Activated CD4-positive, alpha-beta T cell treated with anti-CD3 and anti-CD28 coated beads, Interleukin-2, amount 10 ng/mL, durations not matched to agents 7 days and 5 days (primary cell): ENCODE data around the gene MMUT. TPM values are rescaled to one million over a fixed set of nuclear protein-coding genes. Genes with fewer than 3 reads are reported as not detected.

Experiments used
- CTCF ChIA-PET: fragments of 350-600 bp; sonication (Branson Sonifier 250); formaldehyde crosslinking; loops from one replicate; lab custom pipeline; 2021; ENCODE audit warnings: antibody characterized with exemption; lab: Charles Lee
- POLR2A ChIA-PET: fragments of 350-600 bp; sonication (Branson Sonifier 250); formaldehyde crosslinking; loops from one replicate; lab custom pipeline; 2021; ENCODE audit warnings: antibody characterized with exemption; lab: Charles Lee
- DNase-seq: peaks from one replicate; pipeline ENCODE4 v3.0.0-alpha.2; 2020
- H3K27ac Mint-ChIP-seq: one replicate; pipeline ENCODE4 v1.8.0; 2021; ENCODE audit warnings: mild to moderate bottlenecking, moderate library complexity, mixed read lengths
- H3K27me3 Mint-ChIP-seq: one replicate; pipeline ENCODE4 v1.8.0; 2021; ENCODE audit warnings: mixed read lengths
- H3K36me3 Mint-ChIP-seq: one replicate; pipeline ENCODE4 v1.8.0; 2021; ENCODE audit warnings: low read depth, mixed read lengths
- H3K4me1 Mint-ChIP-seq: one replicate; pipeline ENCODE4 v1.8.0; 2021; ENCODE audit warnings: mixed read lengths
- H3K4me3 Mint-ChIP-seq: one replicate; pipeline ENCODE4 v1.8.0; 2021; ENCODE audit warnings: mild to moderate bottlenecking, moderate library complexity, mixed read lengths
- H3K9me3 Mint-ChIP-seq: one replicate; pipeline ENCODE4 v1.8.0; 2021; ENCODE audit warnings: mixed read lengths
- total RNA-seq, 2 experiments: library from RNA; stranded (reverse); gene quantifications; one replicate each; pipeline ENCODE4 v1.2.3, GENCODE V29; 2021

Gene MMUT
- total RNA-seq, 2 experiments from 2014 or later, result 17.6 to 18.5 TPM

DNA sequence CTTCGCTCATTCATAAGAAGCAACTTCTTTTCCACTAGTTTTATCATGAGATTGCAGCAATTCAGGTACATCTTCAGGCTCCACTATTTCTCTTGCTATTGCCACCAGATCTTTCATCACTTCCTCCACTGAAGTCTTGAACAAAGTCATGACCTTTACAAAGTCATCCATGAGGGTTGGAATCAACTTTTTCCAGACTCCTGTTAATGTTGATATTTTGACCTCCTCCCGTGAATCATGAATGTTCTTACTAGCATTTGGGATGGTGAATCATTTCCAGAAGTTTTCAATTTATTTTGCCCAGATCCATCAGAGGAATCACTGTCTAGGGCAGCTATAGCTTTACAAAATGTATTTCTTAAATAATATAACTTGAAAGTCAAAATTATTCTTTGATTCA, 1.6 kb upstream of the MMUT start:
- Mint-ChIP-seq H3K9me3 (no peaks in the 10 kb centered on the region), H3K36me3 (peaks cover 3% of the 10 kb centered on the region), H3K4me3 (peak overlapping the region; percentile 94), H3K4me1 (peaks cover 54% of the 10 kb centered on the region), H3K27me3 (no peaks in the 10 kb centered on the region), H3K27ac (peak overlapping the region; percentile 98)
- ChIA-PET CTCF (no interaction called here), POLR2A (no interaction called here)
- no peak for DNase-seq

DNA sequence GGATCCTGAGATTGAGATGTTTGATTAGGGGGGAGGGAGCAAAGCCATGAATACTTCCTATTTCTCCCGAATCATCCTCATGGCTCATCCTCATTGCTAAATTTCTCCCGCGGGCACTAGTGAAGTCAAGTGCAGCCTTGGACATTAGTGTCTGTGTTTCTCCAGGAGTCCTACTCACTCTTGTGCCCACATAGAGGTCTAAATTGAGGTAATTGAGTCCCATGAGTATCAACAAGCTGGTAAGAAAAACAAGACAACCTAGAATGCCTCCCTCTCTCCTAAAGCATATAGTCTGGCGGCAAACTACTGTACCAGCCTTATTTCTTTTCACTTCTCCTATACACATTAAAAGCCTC, 537 bp upstream of the MMUT start:
- ChIA-PET CTCF (no interaction called here), POLR2A (no interaction called here)
- DNase-seq, result no peak
- Mint-ChIP-seq H3K36me3 (peaks cover 8% of the 10 kb centered on the region), H3K9me3 (no peaks in the 10 kb centered on the region), H3K27ac (peak overlapping the region; percentile 98), H3K4me1 (peaks cover 56% of the 10 kb centered on the region), H3K4me3 (peak overlapping the region; percentile 94), H3K27me3 (no peaks in the 10 kb centered on the region)

- Mint-ChIP-seq H3K4me1 (peaks cover 55% of the 10 kb centered on the region), H3K9me3 (no peaks in the 10 kb centered on the region), H3K27me3 (no peaks in the 10 kb centered on the region), H3K4me3 (peak overlapping the region; percentile 94), H3K27ac (peak overlapping the region; percentile 98), H3K36me3 (peaks cover 9% of the 10 kb centered on the region)
- no peak for DNase-seq
- ChIA-PET POLR2A (no interaction called here), CTCF (no interaction called here)
These were observed 490 bp downstream of the MMUT start for GRCh38 chr6:49462599-49462926.

GRCh38 chr6:49462071-49462470, 982 bp downstream of the MMUT start:
- CTCF ChIA-PET, result no interaction called here
- Mint-ChIP-seq H3K36me3 (peaks cover 13% of the 10 kb centered on the region), H3K4me1 (peaks cover 57% of the 10 kb centered on the region), H3K4me3 (peak overlapping the region; percentile 94), H3K27ac (peak overlapping the region; percentile 98), H3K27me3 (no peaks in the 10 kb centered on the region), H3K9me3 (no peaks in the 10 kb centered on the region)
- POLR2A ChIA-PET, result no interaction called here
- DNase-seq, result no peak

GRCh38 chr6:49457771-49458170, 5.3 kb downstream of the MMUT start:
- ChIA-PET CTCF (no interaction called here), POLR2A (no interaction called here)
- H3K36me3 Mint-ChIP-seq, result peaks cover 26% of the 10 kb centered on the region
- H3K4me3 Mint-ChIP-seq, result no peak overlapping the region
- H3K9me3 Mint-ChIP-seq, result no peaks in the 10 kb centered on the region
- H3K4me1 Mint-ChIP-seq, result peaks cover 42% of the 10 kb centered on the region
- no peaks in the 10 kb centered on the region for H3K27me3 Mint-ChIP-seq
- no peak for DNase-seq
- H3K27ac Mint-ChIP-seq, result no peak overlapping the region

GRCh38 chr6:49454787-49455709, 8.0 kb downstream of the MMUT start:
- Mint-ChIP-seq H3K27me3 (no peaks in the 10 kb centered on the region), H3K36me3 (peaks cover 31% of the 10 kb centered on the region), H3K27ac (peak overlapping the region; percentile 83), H3K4me3 (peak overlapping the region; percentile 45), H3K9me3 (no peaks in the 10 kb centered on the region), H3K4me1 (peaks cover 23% of the 10 kb centered on the region)
- no peak for DNase-seq
- ChIA-PET POLR2A (no interaction called here), CTCF (interaction anchor here (0.6 kb wide), 1 partner anchor 1616 kb away, joined by 3 read pairs; no protein-coding TSS in a partner anchor)

DNA sequence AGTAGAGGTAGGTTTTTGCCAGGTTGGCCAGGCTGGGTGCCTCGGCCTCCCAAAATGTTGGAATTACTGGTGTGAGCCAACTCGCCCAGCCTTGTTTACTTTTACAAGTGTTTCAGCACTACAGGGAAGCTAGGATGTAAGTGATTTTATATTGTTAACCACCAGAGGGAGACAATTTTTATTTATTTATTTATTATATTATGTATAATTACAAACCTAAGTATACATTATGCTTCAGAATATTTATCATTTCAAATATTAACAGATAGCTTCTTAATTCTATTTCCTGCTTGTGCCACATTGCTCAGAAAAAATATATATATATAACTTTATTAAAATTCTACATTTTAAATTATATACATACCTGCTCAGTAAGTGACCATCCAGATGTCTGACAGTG, 9.8 kb downstream of the MMUT start:
- Mint-ChIP-seq H3K27me3 (no peaks in the 10 kb centered on the region), H3K27ac (no peak overlapping the region), H3K4me1 (peaks cover 16% of the 10 kb centered on the region), H3K4me3 (no peak overlapping the region), H3K36me3 (peaks cover 27% of the 10 kb centered on the region), H3K9me3 (no peaks in the 10 kb centered on the region)
- no peak for DNase-seq
- POLR2A ChIA-PET, result no interaction called here
- CTCF ChIA-PET, result no interaction called here

DNA sequence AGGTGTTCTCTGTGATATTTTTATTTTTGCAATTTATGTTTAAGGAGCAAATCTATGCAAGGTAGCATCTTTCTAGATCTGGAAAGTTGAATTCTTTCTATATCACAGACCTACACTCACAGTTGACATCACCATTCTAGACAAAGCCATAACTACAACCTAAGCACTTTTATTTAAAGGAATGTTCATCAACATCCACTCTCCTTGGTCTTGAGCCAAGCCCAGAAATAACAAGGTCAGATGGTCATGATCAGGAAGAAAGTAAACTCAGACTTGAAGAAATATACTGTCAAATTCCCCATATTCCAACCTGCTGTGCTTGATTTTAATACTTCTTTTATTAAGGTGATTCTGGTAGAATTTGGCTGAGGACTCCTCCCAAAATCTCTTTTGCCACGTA, 32.2 kb downstream of the MMUT start:
- Mint-ChIP-seq H3K4me3 (no peak overlapping the region), H3K27ac (no peak overlapping the region), H3K4me1 (no peaks in the 10 kb centered on the region), H3K9me3 (no peaks in the 10 kb centered on the region), H3K27me3 (no peaks in the 10 kb centered on the region), H3K36me3 (peaks cover 29% of the 10 kb centered on the region)
- ChIA-PET POLR2A (no interaction called here), CTCF (no interaction called here)
- no peak for DNase-seq

- H3K27me3 Mint-ChIP-seq, result no peaks in the 10 kb centered on the region
- H3K4me1 Mint-ChIP-seq, result no peaks in the 10 kb centered on the region
- DNase-seq, result no peak
- no peak overlapping the region for H3K27ac Mint-ChIP-seq
- ChIA-PET POLR2A (no interaction called here), CTCF (no interaction called here)
- H3K36me3 Mint-ChIP-seq, result peaks cover 22% of the 10 kb centered on the region
- H3K4me3 Mint-ChIP-seq, result no peak overlapping the region
- no peaks in the 10 kb centered on the region for H3K9me3 Mint-ChIP-seq
These were observed 32.9 kb downstream of the MMUT start for GRCh38 chr6:49430187-49430586.

DNA sequence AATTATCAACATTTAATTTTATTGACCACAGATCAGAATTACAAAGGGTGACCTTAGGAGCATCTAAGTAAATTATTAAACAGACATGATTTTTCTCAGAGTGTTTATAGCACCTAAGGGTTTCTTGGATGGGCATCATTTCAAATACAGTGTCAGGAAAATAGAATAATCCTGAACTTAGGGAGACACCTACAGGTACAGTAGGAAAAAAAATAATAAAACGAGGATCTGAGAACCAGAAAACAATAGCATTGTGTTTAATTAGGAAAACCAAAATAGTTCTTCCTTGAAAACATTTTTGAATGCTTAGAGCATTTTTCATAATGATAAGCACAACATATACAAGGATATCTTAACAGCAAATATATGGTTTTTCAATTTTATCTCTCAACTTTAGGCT, 39.2 kb downstream of the MMUT start:
- Mint-ChIP-seq H3K36me3 (no peaks in the 10 kb centered on the region), H3K9me3 (no peaks in the 10 kb centered on the region), H3K4me1 (no peaks in the 10 kb centered on the region), H3K4me3 (no peak overlapping the region), H3K27me3 (peaks cover 2% of the 10 kb centered on the region), H3K27ac (no peak overlapping the region)
- POLR2A ChIA-PET, result no interaction called here
- CTCF ChIA-PET, result no interaction called here
- no peak for DNase-seq

- POLR2A ChIA-PET, result no interaction called here
- H3K27me3 Mint-ChIP-seq, result peaks cover 16% of the 10 kb centered on the region
These were observed 46.9 kb downstream of the MMUT start for GRCh38 chr6:49416195-49416594.

DNA sequence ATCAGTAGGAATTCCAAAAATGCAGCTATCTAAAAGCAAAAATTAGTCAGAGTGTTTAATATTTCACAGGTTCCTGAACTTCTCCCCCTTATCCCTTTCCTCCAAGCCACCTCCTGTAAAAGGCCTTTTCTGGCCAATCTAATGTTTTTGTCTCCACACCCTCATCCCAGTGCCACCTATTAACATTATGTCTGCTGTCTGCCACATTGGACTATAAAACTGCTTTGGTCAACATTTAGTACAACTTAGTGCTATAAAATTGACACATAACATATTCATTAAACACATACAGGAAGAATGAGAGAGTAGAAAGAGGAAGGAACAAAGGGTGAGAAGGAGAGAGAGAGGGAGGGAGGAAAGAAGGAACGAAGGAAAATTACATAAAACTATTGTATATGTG, 47.7 kb downstream of the MMUT start:
- H3K4me1 Mint-ChIP-seq, result no peaks in the 10 kb centered on the region
- POLR2A ChIA-PET, result no interaction called here
- H3K9me3 Mint-ChIP-seq, result no peaks in the 10 kb centered on the region
- H3K4me3 Mint-ChIP-seq, result no peak overlapping the region
- CTCF ChIA-PET, result no interaction called here
- H3K27ac Mint-ChIP-seq, result no peak overlapping the region
- no peaks in the 10 kb centered on the region for H3K36me3 Mint-ChIP-seq
- H3K27me3 Mint-ChIP-seq, result peaks cover 14% of the 10 kb centered on the region
- DNase-seq, result no peak

More at GRCh38 chr6:49416195-49416594, 46.9 kb downstream of the MMUT start:
- Mint-ChIP-seq H3K27ac (no peak overlapping the region), H3K36me3 (no peaks in the 10 kb centered on the region), H3K4me3 (no peak overlapping the region), H3K9me3 (no peaks in the 10 kb centered on the region), H3K4me1 (no peaks in the 10 kb centered on the region)
- CTCF ChIA-PET, result no interaction called here
- no peak for DNase-seq

GRCh38 chr6:49410564-49410963, 52.5 kb downstream of the MMUT start:
- no peak for DNase-seq
- ChIA-PET POLR2A (no interaction called here), CTCF (interaction anchor here (1.2 kb wide), 1 partner anchor 12 kb away, joined by 3 read pairs; no protein-coding TSS in a partner anchor)
- Mint-ChIP-seq H3K36me3 (no peaks in the 10 kb centered on the region), H3K4me1 (no peaks in the 10 kb centered on the region), H3K27me3 (peaks cover 9% of the 10 kb centered on the region), H3K27ac (no peak overlapping the region), H3K9me3 (no peaks in the 10 kb centered on the region), H3K4me3 (no peak overlapping the region)
